ENCODE results near the gene TREX2.

DNA sequence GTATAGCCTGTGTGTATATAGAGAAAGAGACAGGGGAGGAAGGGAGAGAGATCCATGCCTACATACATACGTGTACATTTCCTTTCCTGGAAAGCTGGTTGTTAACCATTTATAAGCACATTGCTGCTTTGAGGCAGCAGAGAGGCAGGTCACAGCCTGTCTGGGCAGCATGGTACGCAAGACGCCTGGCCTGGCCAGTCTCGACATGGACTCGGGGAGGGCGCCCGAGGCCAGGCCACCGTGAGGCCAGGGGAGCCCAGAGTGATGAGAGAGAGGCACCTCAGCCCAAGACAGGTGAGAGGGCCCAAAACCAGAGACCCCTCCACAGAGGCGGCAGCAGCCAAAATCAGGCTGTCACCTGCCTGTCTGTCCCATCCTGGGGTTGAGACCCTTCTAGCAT lies 3.9 kb downstream of the TREX2 start:
- TF ChIP-seq, protein P1, sequence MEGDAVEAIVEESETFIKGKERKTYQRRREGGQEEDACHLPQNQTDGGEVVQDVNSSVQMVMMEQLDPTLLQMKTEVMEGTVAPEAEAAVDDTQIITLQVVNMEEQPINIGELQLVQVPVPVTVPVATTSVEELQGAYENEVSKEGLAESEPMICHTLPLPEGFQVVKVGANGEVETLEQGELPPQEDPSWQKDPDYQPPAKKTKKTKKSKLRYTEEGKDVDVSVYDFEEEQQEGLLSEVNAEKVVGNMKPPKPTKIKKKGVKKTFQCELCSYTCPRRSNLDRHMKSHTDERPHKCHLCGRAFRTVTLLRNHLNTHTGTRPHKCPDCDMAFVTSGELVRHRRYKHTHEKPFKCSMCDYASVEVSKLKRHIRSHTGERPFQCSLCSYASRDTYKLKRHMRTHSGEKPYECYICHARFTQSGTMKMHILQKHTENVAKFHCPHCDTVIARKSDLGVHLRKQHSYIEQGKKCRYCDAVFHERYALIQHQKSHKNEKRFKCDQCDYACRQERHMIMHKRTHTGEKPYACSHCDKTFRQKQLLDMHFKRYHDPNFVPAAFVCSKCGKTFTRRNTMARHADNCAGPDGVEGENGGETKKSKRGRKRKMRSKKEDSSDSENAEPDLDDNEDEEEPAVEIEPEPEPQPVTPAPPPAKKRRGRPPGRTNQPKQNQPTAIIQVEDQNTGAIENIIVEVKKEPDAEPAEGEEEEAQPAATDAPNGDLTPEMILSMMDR (IDR thresholded peaks at IDR 0.05; ENCODE audit: low read length), result no peak
- no peak for TF ChIP-seq EZH2 (IDR thresholded peaks at IDR 0.05; ENCODE audit: borderline replicate concordance, low read length)
